GM21717 (cell line): ENCODE measurements around the gene NYNRIN.
A peak's percentile ranks its signal among the peaks of the same experiment; 100 is the strongest.

ENCODE experiments used
- ATAC-seq: cut with Tn5 transposase; IDR thresholded peaks from one replicate; pipeline ENCODE4 v1.9.1; 2021; ENCODE audit warnings: mild to moderate bottlenecking, moderate library complexity; ENCODE audit not compliant: unreplicated experiment

NYNRIN gene

DNA sequence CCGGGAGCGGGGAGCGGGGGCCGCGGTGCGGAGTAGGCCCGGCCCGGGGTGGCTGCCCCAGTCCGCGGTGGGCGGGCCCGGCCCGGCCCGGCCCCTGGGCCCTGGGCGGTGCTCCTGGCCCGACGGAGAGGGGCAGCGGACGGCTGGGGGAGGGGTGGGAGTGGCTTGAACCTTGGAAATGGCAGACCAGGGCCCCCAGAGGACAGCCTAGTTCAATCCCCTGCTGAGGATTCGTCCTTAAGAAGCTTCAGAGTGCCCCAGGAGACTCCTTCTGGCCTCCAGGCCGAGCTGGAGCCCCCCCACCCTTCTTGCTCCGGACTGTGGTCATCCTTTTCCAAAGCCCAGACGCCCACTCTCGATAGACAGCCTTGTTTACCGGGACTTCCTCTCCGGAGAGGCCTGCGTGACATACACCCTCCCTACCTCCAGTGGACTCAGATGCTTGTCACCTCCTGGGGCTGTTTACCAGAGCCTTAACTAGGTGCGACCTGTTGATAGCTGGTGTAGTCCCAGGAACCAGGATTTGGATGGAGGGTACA is 31.4 kb downstream of the NYNRIN start:
- ATAC-seq = peak; percentile 49

GRCh38 chr14:24430682-24431568 is 32.1 kb downstream of the NYNRIN start:
- peak; percentile 47 for ATAC-seq

DNA sequence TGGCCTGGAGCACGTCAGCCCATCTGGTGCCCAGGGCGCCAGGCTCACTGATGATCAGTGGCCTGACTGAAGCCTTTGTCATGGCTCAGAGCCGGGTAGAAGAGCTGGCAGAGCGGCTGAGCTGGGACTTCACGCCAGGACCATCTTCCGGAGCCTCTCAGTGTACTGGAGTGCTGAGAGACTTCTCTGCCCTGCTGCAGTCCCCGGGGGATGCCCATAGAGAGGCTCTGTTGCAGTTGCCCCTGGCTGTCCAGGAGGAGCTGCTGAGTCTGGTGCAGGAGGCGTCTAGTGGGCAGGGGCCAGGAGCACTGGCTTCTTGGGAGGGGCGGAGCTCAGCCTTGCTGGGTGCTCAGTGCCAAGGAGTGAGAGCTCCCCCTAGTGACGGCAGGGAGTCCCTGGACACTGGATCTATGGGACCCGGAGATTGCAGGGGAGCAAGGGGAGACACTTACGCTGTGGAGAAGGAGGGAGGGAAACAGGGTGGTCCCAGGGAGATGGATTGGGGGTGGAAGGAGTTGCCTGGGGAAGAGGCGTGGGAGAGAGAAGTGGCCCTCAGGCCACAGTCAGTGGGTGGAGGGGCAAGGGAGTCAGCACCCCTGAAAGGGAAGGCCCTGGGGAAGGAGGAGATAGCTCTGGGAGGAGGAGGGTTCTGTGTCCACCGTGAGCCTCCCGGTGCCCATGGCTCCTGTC is 32.9 kb downstream of the NYNRIN start:
- peak; percentile 55 for ATAC-seq

GRCh38 chr14:24432259-24433131 is 33.7 kb downstream of the NYNRIN start:
- ATAC-seq = no peak

GRCh38 chr14:24434036-24434435 is 35.2 kb downstream of the NYNRIN start:
- ATAC-seq = no peak

DNA sequence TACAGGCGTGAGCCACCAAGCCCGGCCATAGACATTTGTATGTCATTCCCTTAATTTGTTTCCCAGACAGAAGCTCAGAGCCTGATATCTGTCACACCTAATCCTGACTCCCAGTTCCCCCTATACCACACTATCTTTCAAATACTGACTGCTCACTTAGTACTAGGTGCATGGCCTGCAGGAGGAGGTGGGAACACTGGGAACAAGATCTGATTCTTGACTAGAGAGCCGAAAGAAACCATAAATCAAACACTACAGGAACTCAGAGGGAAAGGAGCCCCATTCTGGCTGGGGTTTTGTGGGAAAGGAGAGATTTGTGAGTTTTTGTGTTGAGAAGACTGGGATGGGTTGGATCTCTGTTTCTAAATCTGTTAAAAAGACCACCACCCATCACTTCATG is 35.9 kb downstream of the NYNRIN start:
- ATAC-seq = no peak

DNA sequence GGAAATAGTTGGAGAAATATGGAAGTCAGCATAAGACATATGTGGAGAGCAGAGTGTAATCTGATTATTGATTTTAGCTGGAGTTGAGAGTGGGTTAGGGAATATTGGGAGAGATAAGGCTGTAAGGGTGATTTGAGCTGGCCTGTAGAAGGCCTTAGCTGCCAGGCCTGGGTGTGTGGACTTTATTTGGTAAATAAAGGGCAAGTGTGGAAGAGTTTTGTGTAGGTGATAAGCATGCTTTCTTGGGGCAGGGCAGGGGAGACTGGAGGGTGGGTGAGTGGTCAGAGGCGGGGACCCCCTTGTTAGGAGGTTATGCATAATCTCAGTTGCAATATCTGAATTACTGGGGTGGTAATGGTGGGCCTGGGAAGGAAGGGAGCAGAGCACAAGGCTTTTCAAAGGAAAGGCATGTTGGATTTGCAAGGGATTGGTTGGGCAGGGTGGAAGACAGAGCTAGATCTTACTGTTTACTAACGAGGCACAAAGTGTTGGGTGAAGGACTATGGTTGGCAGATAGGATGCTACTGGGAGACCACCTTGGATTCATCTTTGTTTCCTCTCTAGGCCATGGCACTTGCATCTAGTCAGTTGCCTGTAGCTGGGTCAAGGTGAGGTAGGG is 36.5 kb downstream of the NYNRIN start:
- ATAC-seq = no peak

DNA sequence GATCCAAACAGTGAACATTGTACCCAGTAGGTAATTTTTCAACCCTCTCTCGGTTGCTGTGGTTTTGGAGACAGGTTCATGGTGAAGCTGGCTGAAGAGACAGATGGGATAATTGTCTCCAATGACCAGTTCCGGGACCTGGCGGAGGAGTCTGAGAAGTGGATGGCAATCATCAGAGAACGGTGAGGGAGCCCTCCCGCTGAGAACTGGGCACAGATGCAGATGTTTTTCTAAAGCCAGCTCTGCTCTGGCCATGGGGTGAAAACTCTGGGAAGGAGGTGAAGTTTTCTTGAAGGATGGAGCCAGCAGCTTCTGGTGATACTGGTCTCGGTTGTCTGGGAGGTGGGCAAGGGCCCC is 37.2 kb downstream of the NYNRIN start:
- no peak for ATAC-seq

DNA sequence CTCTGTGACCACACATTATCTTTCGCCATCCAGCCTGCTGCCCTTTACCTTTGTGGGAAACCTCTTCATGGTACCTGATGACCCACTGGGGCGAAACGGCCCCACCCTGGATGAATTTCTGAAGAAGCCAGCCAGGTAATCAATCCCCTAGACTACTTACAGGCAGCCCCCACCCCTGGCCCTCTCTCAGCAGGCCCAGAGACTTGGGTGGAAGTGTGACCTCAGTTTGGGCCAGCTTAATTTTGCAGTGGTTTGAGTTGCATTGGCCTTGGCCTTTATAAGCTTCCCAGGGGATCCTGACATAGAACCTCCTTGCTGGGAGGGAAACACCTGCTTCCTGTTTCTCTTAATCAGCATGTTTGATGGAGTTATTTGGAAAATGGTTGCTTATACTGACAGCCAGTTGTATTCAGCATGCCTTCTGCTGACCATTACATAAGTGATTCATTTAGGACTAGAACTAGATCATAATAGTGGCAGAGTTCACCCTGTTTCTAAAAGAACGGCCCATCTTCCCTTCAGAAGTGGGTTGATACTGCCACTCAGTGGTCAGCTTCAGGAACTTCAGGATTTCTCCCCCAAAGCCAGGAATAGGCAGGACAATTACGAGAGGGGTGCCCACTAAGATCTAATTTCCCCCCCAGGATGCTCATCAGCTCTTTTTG is 37.7 kb downstream of the NYNRIN start:
- no peak for ATAC-seq

DNA sequence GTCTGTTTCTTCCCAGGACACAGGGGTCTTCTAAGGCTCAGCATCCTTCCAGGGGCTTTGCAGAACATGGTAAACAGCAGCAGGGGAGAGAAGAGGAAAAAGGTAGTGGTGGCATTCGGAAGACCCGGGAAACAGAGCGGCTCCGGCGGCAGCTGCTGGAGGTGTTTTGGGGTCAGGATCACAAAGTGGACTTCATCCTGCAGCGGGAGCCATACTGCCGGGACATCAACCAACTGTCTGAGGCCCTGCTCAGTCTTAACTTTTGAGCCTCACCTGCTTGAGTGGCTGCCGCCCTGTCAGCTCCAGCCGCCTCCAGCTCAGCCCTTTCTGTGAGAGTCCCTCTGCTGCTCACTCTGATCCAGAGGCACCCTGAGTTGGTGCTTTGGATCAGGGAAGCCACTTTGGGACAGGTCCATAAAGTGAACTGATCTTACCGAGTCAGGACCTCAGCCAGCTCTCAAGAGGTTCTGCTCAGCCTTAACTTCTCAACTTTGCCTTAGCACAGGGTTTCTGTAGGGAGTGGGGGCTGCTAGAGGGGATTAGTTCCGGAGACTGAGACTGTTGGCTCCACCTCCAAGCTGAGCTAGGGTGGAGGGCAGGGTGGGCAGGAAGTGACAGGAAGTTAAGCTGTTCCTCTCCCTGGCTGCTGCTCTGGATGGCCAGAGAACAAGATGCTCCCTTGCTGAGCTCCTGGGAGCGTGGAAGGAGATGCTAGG is 38.4 kb downstream of the NYNRIN start:
- no peak for ATAC-seq

DNA sequence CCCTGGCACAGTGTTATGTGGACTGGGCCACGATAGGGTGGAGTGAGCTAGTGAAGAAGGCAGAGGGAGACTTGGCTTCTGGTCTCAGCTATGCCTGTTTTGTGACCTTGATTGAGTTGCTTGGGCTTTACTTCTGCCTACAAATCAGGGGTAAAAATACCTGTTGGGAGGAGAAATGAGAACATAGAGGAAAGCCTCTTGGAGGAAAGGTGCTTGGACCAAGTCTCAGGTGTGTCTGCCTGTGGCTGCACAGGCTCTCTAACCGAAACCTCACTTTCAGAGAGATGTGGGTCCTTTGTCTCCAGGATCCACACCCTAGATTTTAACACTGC is 38.9 kb downstream of the NYNRIN start:
- no peak for ATAC-seq

DNA sequence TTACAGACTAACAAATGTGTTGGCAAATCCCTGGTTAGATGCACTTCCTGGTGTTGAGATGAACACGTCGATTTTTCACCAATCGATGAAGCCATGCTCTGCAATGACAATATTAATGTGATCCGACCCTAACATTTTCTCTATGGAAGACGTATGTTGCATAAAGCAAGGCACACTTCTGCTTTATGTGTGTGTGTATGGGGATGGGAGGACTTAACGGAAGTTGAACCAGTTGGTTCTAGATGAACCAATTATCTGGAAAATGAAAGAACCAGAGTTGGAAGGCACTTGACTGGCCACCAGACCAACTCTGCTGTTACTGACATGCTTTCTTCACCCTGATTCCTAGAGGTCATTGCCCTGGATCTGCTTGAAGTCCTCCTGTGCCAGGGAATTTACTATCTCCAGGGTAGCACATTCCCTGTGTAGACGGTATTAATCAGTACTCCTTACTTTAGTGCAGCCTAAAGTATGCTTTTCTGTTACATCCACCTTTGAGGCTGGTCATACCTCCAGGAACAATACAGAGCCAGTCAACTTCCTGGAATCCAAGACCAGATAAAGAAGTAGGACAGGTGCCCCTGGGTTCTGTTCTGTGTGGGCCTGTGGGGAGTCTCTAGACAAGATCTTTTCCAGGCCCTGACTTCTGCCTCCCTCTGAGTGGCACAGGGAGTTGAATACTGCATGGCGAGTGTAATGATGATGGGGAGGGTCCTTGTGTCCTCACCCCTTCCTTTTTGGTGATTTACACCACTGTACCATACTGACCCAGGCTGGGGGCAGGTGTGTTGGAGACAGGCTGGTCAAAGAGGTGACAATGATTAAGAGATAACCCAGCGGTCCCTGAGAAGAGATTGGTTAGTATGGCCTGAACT is 39.7 kb downstream of the NYNRIN start:
- no peak for ATAC-seq

DNA sequence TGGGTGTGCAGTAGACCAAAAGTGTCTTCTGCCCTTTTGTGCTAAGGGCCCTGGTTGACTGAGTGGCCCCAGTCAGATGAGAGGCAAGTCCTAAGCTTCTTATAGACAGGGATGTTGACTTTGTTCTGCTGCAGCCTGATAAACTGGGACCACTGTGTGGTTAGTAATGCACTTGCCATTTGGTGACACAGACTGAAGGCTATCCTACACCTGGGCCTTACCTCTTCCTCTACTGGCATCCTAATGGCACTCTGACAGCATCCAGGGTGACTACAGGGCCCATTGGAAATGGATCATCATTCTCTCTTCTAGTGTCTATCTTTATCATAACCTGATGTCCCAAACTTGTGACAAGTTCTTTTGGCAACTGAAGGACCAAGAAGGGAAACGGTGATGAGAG is 40.5 kb downstream of the NYNRIN start:
- no peak for ATAC-seq

DNA sequence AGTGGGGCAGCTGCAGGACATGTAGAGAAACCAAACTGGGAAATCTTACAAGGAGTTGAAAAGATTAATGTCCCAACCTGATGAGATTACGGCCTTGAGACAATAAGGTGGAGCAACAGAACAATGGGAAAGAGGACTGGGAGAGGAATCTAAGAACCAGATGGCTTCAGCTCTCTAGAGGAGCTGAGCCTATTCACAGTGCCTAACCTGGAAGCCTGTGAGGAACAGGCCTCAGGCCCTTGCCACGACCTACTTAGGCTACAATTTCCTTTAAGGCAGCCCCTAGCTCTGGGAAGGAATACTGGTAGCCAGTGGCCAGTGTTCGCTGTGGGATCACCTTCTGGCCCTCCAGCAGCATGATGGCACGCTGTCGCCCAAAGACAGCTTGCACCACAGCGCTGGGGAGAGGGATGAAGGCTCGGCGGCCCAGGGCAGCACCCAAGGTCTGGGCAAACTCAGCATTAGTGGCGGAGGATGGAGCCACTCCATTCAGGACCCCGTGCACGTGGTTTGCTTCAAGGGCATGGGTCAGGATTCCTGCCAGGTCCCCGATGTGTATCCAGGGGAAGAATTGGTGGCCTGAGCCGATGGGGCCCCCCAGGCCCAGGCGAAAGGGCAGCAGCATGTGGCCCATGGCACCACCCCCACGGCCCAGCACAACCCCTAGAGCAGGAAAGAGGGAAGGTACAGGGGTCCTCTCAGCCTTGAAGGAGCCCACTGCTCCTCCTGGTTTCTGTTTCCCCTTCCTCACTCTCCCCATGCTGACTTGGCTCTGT is 41.2 kb downstream of the NYNRIN start:
- ATAC-seq = no peak

- no peak for ATAC-seq
Measured at GRCh38 chr14:24440606-24441399, 42.0 kb downstream of the NYNRIN start.

DNA sequence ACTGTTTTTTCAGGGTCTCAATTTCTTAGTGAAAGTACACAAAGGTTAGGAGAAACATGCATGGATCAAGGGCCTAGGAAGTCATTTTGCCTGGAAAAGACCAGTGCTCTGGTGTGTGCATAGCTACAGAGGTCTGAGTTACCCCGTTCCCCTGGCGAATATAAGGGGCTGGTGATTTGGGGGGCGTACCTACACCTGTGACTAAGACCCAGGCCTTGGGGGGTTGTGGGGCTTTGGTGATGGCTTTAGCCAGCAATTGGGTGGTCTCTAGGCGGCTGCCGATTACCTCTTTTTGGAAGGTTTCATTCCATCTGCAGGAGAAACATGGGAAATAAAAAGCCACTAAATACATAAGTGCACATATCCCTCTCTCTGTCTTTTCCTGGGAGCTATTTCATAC is 42.7 kb downstream of the NYNRIN start:
- ATAC-seq = no peak

DNA sequence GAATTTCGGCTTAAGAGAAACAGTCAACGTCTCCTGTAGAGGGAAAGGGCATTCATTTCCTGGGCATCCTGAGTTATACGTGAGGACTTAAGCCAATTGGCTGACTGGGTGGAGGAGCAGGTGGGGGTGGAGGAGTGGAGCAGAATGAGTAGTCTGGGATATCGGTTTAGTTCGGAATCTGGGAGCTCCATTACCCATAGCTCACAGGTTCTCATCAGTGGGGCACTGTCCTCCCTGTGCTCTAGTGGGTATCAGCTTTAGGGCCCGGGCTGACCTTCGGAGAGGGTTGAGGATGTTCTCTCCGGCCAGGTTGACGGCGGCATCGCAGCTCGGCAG is 43.1 kb downstream of the NYNRIN start:
- no peak for ATAC-seq
